RCC 7860 (cell line): ENCODE data around the gene RAB40A.

Experiments
- DNase-seq: peaks from one replicate; pipeline ENCODE4 v3.0.0-alpha.2; 2015; ENCODE audit warnings: low spot score
- FAIRE-seq: peaks from 2 replicates; lab custom pipeline; 2012; peaks lifted over from hg19 to GRCh38; lab: Jason Lieb, UNC

Gene RAB40A, protein sequence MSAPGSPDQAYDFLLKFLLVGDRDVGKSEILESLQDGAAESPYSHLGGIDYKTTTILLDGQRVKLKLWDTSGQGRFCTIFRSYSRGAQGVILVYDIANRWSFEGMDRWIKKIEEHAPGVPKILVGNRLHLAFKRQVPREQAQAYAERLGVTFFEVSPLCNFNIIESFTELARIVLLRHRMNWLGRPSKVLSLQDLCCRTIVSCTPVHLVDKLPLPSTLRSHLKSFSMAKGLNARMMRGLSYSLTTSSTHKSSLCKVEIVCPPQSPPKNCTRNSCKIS

DNA sequence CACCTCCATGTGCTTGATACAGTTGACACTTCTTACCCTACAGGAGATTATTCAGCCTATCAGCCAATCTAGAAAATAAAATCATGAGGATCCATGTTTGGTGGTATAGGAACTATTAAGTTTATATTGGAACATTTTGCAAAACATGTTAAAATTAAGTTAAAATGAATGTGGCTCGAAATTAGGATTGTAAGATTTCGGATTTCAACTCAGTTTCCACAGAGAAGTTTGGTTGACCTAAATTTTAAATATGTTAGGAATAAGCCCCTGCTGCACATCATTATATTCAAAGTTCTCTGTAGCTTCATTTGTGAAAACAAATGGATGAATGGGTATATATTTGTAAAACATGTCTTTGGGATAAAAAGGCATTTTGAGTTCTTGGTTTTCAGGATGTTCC lies at the start of gene RAB40A:
RAB40A (minus strand) TSS at position 101 of the 400 bp plus-strand sequence. CDS start 18,733 bp downstream, outside the sequence.
- FAIRE-seq = no peak
- DNase-seq = no peak

DNA sequence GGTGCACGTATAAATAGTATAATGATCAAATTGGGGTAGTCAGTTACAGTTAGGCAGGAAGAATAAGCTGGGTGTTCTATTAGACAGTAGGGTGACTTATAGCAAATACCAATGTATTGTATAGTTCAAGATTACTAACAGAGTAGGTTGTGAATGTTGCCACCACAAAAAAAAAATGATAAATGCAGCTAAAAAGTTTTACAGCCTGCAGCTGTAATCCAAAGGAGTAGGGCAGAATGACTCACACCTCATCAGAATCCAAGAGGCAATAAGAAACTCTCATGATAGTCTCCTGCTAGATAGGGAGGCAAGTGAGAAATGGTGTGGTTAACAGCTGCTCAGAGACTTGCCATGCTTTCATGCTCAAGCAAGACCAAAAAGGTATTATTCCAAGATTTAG lies 46.5 kb upstream of the RAB40A start:
- DNase-seq = no peak
- no peak for FAIRE-seq

DNA sequence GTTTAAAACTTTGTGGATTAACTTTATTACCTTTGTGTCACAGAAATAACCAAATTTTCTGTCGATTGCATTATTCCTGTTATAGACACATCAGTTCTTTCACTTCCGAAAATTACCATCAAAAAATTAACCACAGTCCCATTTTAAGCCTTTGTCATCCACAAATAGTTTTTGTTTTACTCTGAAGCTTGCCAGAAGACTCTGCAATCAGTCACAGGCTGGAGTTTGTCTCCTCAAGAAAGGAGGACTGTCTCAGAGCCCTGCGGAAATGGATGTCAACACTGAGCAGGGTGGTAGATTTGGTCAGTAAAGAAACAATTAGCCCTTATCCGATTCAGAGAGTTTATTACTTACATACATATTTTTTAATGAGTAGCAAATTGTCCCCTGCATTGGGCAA lies 45.9 kb upstream of the RAB40A start:
- FAIRE-seq (no peak), DNase-seq (no peak)

DNA sequence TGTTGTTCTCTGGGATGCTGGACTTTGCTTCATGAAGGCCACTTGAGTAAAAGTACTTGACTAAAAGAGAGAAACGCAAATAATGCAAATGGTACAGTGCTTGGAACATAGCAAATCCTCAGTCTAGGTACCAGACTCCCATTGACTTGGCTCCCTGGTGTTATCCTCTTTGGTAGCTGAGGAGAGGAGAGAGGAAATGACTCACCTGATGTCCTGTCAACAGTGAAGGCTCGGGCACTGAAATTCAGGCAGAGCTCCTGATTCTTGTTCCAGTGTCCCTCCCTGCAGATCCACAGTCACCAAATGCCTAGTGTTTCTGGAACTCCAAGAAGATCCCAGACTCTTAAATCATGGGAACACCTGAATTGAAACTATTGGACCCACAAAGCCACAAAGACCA lies 43.5 kb upstream of the RAB40A start:
- DNase-seq (no peak), FAIRE-seq (no peak)

DNA sequence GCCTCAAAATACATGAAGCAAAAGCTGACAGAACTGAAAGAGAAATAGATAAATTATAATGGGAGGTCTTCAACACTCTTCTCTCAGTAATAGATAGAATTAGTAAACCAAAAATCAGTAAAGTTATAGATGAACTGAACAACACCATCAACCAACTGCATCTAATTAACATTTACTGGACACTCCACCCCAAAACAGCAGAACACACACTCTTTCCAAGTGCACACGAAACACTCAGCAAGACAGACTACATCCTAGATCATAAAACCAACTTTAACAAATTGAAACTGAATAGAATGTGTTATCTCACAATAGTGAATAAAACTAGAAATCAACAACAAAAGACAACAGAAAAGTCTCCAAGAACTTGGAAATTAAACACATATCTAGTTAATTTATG lies 41.0 kb upstream of the RAB40A start:
- FAIRE-seq = no peak
- DNase-seq = no peak

DNA sequence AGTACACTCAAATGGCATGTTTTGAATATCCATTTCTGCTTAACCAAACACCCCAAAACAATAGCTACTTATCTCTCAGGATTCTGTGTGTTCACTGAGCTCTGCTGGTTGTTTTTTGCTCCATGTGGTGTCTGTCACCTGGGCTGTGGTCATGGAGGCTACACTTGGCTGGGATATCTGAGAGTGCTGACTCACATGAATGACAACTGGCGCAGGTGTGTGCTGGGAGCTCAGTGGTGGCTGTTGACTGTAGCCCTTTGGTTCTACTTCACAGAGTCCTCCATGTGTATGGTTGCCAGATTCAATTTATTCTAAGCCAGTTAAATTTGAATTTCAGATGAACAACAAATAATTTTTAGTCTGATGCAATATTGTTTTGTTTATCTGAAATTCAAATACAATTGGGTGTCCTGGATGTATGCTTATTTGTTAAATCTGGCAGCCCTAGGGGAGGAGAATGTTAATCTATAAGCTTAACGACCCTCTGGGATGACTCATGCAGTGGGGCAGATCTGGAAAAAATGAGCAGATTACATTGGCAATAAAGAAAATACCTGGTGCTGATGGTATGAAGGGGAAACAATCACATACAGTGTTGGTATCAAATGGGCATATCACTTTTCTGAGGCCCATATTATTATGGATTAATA lies 37.8 kb upstream of the RAB40A start:
- FAIRE-seq (no peak), DNase-seq (no peak)

DNA sequence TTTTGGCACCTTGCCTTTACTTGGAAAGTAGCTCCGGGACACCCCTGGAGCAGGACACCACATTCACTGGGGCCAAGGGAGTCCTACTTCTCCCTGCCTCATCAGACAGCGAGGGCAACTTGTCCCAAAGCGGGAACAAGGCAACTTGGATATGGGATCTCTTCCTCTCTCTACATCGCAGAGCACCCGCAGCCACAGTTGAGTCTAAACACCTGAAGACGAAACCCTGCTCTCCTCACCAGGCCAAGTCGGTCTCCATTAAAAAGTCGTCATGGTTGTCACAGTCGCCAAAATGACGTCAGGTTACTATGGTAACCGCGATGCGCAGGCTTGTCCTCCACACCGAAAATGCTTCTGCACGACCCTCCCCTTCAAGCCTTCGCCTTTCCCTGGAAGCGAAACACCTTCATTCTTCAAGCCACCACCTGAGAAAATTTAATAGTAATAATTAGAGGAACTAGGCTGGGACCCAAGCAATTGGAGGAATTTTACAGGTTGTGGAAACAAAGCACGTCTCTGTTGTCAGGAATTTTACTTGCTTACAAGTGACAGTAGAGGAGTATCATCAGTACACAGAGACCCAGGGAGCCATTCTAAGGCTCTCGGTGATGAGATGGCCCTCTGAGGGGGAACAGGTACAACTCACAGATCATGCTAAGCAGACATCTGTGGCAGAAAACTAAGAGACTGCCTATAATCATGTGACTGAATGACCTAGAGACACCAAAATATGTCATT lies 35.6 kb upstream of the RAB40A start:
- no peak for FAIRE-seq
- peak; percentile 10 for DNase-seq

DNA sequence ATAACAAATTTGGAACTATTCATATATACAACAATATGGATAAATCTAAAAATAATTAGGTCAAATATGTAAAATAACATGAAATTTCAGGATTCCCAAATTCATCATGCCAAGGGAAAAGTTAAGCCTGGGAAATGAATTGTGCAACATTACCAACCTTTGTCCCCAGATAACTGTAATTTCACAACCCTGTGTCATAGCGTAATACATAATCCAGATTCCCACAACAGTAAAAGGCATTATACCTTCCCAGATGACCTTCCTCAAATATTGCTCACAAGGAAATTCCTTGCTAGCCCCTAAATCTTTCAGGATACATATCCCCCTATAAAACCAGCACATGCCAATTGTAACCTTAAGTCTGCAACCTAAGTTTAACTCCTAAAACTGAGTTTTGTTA lies 32.9 kb upstream of the RAB40A start:
- FAIRE-seq (no peak), DNase-seq (no peak)

DNA sequence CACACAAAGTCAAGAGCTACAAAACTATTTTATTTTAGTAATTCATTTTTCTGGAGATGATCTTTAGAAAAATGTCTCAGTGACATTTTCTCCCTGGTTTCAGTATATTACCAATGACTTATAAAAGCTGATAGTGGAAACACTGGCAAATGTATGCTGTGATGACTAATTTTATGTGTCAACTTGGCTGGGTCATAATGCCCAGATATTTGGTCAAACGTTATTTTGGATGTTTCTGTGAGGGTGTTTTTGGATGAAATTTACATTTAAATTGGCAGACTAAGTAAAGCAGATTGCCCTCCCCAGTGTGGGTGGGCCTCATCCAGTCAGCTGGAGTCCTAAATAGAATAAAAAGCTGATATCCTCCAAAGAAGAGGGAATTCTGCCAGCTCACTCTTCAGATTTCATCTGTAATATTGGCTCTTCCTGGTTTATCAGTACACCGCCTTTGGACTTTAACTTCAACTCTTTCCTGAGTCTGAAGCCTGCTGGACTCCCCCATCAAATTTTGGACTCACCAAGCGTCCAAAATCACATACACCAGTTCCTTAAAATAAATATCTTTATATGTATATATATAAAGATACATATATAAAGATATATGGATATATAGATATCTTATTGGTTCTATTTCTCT lies 31.2 kb upstream of the RAB40A start:
- FAIRE-seq (no peak), DNase-seq (no peak)

DNA sequence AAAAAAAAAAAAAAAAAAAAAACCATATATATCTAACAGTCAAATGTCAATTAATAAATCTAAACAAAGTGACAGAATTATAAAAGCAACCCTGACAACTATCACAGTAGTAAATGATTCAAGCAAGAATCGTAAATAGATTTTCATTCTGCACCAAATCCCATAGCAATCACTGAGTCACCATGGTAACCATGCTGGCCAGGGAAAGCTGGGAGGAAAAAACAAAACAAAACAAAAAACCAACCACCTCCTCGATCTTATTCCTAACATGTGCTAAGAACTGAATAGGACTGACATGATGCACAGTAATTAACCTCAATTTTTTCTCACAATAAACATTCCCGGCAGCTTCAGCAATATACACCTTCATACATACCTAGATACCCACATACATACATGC lies 30.6 kb upstream of the RAB40A start:
- DNase-seq = no peak
- no peak for FAIRE-seq

DNA sequence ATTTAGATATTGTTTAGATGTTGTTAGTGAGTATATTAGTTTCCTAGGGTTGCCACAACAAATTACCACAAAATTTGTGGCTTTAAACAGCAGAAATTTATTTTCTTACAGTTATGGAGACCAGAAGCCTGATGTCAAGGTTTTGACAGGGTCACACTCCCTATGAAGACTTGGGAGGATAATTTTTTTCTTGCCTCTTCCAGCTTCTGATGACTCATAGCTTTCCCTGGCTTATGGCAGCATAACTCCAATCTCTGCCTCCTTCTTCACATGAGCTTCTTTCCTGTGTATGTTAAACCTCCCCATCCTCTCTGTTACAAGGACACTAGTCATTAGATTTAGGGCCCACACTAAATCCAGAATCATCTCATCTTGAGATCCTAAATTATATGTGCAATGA lies 20.9 kb upstream of the RAB40A start:
- DNase-seq = no peak
- no peak for FAIRE-seq

DNA sequence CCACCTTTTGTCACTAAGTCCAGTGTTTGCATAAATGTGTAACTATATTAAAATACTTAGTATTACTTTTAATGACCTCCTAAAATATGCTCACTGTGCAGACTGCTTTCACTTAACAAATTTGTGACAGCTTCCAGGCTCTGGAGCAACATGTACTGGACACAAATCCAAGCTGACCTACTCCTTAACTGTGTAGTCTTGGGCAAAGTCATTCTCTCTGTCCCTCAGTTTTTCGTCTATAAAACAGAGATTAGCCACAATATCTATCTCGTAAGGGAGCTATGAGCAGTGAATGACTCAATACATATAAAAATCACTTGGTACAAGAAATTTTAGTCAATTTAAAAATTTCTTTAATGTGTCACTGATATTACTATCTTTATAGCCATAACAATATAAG lies 20.4 kb upstream of the RAB40A start:
- DNase-seq (no peak), FAIRE-seq (no peak)

DNA sequence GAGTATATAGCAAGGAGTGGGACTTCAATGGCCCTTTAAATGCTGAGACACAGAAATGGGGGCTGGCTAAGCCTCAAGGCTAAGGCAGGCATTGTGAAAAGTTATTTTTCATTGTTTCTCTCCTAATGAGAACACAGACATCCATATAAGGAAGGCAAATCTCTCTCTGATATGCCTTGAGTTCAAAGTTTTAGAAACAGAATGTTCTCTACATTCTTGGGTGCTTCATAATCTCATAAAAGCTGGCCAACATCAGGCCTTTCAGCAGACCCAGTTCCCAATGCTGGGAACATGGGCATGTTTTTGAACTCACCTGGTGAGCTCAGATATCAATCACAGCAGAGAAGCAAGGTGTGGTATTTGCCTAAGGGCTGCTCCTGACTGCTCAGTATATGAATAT lies 19.4 kb upstream of the RAB40A start:
- no peak for DNase-seq
- no peak for FAIRE-seq

DNA sequence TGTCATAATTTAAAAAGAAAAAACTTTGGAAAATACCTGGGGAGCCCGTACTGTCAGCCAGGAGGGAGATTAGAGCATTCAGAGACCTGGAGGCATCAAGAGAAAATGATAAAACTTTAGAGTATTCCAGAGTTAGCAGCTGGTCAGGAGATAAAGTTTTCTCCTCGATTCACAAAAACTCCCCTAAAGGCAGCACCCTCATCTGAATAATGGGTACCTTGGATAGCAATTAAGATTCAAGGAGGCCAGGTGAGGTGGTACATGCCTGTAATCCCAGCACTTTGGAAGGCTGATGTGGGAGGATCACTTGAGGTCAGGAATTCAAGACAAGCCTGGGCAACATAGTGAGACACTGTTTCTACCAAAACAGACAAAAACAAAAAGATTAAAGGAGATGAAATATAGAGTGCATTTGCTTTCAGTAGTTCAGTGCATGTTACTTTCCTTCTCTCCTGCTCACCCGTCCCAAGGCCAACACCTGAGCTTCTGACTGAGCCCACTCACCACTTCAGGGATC lies 18.6 kb upstream of the RAB40A start:
- DNase-seq (no peak), FAIRE-seq (no peak)

DNA sequence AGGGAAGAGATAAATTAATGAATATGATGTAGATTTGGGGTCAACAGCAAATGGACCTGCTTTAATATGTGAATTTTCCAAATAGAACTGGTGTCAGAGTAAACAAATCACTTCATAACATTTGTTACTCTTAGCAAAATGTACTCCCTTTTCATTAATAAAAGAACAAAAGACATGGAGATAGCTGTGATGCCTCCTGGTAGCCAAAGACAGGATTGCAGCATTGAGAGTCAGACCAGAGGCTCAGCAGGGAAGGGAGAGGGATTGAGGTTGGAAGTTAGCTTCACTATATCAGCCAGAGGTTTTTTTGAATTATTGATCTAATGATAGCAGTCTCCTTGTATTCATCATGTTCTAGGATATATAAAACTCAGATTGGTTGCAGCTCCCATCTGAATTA lies 17.4 kb upstream of the RAB40A start:
- no peak for FAIRE-seq
- no peak for DNase-seq

DNA sequence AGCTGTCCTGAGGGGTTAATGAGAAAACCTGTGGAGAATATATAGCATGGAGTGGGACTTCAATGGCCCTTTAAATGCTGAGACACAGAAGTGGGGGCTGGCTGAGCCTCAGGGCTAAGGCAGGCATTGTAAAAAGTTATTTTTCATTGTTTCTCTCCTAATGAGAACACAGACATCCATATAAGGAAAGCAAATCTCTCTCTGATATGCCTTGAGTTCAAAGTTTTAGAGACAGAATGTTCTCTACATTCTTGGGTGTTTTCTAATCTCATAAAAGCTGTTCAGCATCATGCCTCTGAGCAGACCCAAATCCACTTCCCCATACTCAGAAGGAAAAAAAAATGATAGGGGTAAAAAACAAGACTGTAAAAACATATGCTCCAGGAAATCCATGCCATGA lies 16.8 kb upstream of the RAB40A start:
- FAIRE-seq = no peak
- DNase-seq = no peak

DNA sequence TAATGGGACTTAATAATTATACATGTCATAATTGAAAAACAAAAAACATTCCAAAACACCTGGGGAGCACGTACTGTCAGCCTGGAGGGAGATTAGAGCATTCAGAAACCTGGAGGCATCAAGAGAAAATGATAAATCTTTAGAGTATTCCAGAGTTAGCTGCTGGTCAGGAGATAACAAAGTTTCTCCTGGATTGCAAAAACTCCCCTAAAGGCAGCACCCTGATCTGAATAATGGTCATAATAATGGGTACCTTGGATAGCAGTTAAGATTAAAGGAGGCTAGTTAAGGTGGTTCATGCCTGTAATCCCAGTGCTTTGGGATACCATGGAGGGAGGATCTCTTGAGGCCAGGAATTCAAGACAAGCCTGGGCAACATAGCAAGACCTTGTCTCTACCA lies 15.9 kb upstream of the RAB40A start:
- no peak for DNase-seq
- no peak for FAIRE-seq

DNA sequence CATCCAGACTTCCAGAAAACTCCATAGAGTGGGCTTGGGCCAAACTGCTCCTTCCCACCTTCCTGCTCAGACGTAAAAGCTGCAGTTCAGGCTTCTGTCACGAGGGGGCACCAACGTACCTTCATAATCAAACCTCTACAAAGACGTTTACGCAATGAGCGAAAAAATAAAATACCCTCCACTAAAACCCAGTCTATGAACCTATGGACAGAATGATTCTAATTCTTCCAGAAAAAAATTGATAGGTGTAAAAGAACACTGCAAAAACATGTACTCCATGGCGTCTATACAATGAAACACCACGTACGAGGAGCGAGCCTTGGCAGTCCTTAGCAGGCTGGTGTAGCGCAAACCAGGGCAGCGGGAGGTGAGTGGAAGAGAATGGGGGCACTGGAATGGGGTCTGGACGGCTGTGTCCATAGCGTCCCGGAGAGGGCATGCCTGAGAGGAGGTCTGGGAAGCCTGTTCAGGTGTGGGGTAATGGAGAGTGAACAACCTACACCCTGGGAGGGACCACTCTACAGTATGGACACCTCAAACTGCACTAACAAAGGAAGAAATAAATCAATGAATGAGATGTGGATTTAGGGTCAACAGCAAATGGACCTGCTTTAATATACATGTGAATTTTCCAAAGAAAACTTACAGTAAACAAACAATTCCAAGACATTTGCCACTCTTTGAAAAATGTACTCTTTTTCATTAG lies 14.4 kb upstream of the RAB40A start:
- FAIRE-seq (peak; percentile 56), DNase-seq (peak; percentile 31)

DNA sequence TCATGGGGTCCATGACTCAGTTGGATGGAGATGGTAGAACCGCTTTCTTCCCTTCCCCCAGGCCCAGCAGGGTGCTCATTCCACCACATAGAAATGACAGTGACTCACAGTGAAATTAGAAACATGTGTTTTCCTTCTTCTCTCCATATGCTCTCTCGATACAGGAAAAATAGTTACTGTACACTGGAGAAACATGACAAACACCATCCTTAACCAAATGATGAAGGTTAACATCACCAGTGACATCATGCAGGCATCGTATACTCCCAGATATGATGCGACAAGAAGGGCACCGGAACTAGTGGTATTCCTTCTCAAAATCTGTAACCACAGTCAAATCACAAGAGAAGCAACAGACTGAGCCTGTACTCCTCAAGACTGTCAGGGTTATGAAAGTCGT lies 11.7 kb upstream of the RAB40A start:
- DNase-seq = no peak
- FAIRE-seq = no peak

DNA sequence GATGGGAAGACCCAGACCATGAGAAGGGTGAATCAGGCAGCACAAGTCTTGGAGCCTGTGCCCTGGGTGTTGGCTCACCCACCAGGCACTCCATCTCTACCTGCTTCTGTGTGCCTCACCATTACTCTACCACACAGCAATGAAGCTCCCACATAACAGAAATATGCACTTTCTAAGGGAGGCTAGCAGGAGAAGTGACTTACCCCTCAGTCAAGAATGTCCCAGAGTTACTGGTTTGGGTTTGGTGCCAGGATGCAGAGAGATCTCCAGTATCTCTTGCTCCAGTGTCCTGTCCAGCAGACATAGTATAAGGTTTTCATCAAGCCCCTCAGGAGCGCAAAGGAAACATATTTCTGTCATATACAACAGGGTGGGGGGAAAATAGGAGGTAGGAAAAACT lies 11.3 kb upstream of the RAB40A start:
- no peak for FAIRE-seq
- no peak for DNase-seq

DNA sequence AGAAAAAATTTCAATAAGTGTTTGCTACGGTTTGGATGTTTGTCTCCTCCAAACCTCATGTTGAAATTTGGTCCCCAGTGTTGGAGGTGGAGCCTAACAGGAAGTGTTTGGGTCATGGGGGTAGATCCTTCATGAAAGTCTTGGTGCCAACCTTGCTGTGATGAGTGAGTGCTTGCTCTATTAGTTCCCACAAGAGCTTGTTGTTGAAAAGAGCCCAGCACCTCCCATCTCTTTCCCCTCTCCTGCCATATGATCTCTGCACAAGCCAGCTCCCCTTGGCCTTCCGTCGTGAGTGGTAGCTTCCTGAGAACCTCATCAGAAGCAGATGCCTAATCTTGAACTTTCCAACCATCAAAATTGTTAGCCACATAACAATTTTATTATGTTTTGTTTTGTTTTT lies 10.3 kb upstream of the RAB40A start:
- FAIRE-seq = no peak

More for the DNA sequence above, 10.3 kb upstream of the RAB40A start:
- no peak for DNase-seq
